IMR-90 (cell line): ENCODE results near the gene BMPER. TPM values are rescaled to one million over a fixed set of nuclear protein-coding genes. Genes with fewer than 3 reads are reported as not detected.

Source experiments
- ATAC-seq: fragments of 200-7000 bp; cut with Tn5 transposase; 2 replicates; pipeline ENCODE4 v1.9.1; 2020; ENCODE audit warnings: low read depth, mild to moderate bottlenecking, moderate library complexity
- BruUV-seq: library from RNA; stranded (reverse); fragments of 400-500 nt; replicated peaks from 2 replicates; lab custom pipeline; 2021; lab: Mats Ljungman, UMichigan
- CTCF ChIA-PET: fragments of 300-600 bp; formaldehyde crosslinking; extraction: SDS; loops from one replicate; lab custom pipeline; 2021; ENCODE audit warnings: antibody characterized with exemption; lab: Yijun Ruan, JAX
- POLR2A ChIA-PET: fragments of 300-600 bp; sonication (Branson Sonifier 250); formaldehyde crosslinking; loops from one replicate; lab custom pipeline; 2022; ENCODE audit warnings: antibody characterized with exemption; ENCODE audit not compliant: unreplicated experiment; lab: Charles Lee
- DNase-seq: peaks from one replicate; pipeline ENCODE4 v3.0.0; 2013
- H2AFZ ChIP-seq: replicated peaks from 2 replicates; pipeline ENCODE3; 2013; ENCODE audit warnings: low read length, mild to moderate bottlenecking; ENCODE audit not compliant: poor library complexity
- H2AK5ac ChIP-seq: 2 replicates; pipeline ENCODE4 v1.6.1; 2013; ENCODE audit warnings: low read depth, low read length, inconsistent platforms
- H2AK9ac ChIP-seq: replicated peaks from 2 replicates; pipeline ENCODE3; 2013; ENCODE audit warnings: mild to moderate bottlenecking, low read depth, low read length, moderate library complexity; ENCODE audit not compliant: poor library complexity
- H2BK120ac ChIP-seq: 2 replicates; pipeline ENCODE4 v1.6.1; 2013; ENCODE audit warnings: low read depth, low read length, inconsistent platforms
- H2BK15ac ChIP-seq: 3 replicates; pipeline ENCODE4 v1.6.1; 2013; ENCODE audit warnings: low read depth, low read length, inconsistent platforms
- H2BK20ac ChIP-seq: 2 replicates; pipeline ENCODE4 v1.6.1; 2013; ENCODE audit warnings: low read depth, mild to moderate bottlenecking, inconsistent platforms, low read length, moderate library complexity
- H2BK5ac ChIP-seq: 2 replicates; pipeline ENCODE4 v1.6.1; 2013; ENCODE audit warnings: mild to moderate bottlenecking, low read depth, low read length, inconsistent platforms; ENCODE audit not compliant: poor library complexity, severe bottlenecking
- H3K14ac ChIP-seq: replicated peaks from 2 replicates; pipeline ENCODE4 v1.6.1; 2013; ENCODE audit warnings: low read depth, low read length, inconsistent platforms
- H3K18ac ChIP-seq: 2 replicates; pipeline ENCODE4 v1.6.1; 2013; ENCODE audit warnings: low read depth, low read length, control low read depth
- H3K23ac ChIP-seq: 2 replicates; pipeline ENCODE4 v1.6.1; 2013; ENCODE audit warnings: low read depth, low read length, inconsistent platforms
- H3K27ac ChIP-seq: 2 replicates; pipeline ENCODE4 v1.5.1; 2013; ENCODE audit warnings: mild to moderate bottlenecking, control low read depth, low read length; ENCODE audit not compliant: insufficient read depth
- H3K27me3 ChIP-seq: 2 replicates; pipeline ENCODE4 v1.6.1; 2013; ENCODE audit warnings: low read length; ENCODE audit not compliant: control insufficient read depth, insufficient read depth
- H3K36me3 ChIP-seq: 2 replicates; pipeline ENCODE4 v1.6.1; 2013; ENCODE audit warnings: low read length, mixed read lengths; ENCODE audit not compliant: control insufficient read depth, insufficient read depth
- H3K4ac ChIP-seq: 2 replicates; pipeline ENCODE4 v1.6.1; 2013; ENCODE audit warnings: low read depth, low read length, inconsistent platforms
- H3K4me1 ChIP-seq: 2 replicates; pipeline ENCODE4 v1.6.1; 2013; ENCODE audit warnings: low read length, mixed read lengths; ENCODE audit not compliant: control insufficient read depth, insufficient read depth
- H3K4me2 ChIP-seq: 2 replicates; pipeline ENCODE4 v1.6.1; 2013; ENCODE audit warnings: low read depth, mild to moderate bottlenecking, control low read depth, low read length, moderate library complexity
- H3K4me3 ChIP-seq: 2 replicates; pipeline ENCODE4 v1.5.1; 2013; ENCODE audit warnings: low read depth, mild to moderate bottlenecking, control low read depth, low read length, moderate library complexity; ENCODE audit not compliant: insufficient read depth
- H3K56ac ChIP-seq: 2 replicates; pipeline ENCODE4 v1.6.1; 2013; ENCODE audit warnings: low read length, inconsistent platforms; ENCODE audit not compliant: insufficient read depth; ENCODE audit errors: extremely low read depth
- H3K79me1 ChIP-seq, 2 experiments: 2 replicates each; pipeline ENCODE4 v1.6.1; 2013; ENCODE audit warnings: low read length in 2 of 2, inconsistent platforms in 1 of 2, low read depth in 1 of 2
- H3K9ac ChIP-seq: 2 replicates; pipeline ENCODE4 v1.6.1; 2013; ENCODE audit warnings: low read depth, low read length, control low read depth
- H3K9me1 ChIP-seq: 2 replicates; pipeline ENCODE4 v1.6.1; 2013; ENCODE audit warnings: low read length, inconsistent platforms; ENCODE audit not compliant: insufficient read depth
- H3K9me3 ChIP-seq: 2 replicates; pipeline ENCODE4 v1.6.1; 2013; ENCODE audit warnings: low read length; ENCODE audit not compliant: control insufficient read depth, insufficient read depth
- H4K20me1 ChIP-seq: 2 replicates; pipeline ENCODE4 v1.6.1; 2013; ENCODE audit warnings: low read length, inconsistent platforms; ENCODE audit not compliant: insufficient read depth
- H4K5ac ChIP-seq: 2 replicates; pipeline ENCODE4 v1.6.1; 2013; ENCODE audit warnings: mild to moderate bottlenecking, low read depth, low read length, control low read depth
- H4K8ac ChIP-seq, 2 experiments: 2 replicates each; pipeline ENCODE4 v1.6.1; 2013; ENCODE audit warnings: low read depth in 2 of 2, low read length in 2 of 2, control low read depth in 1 of 2, inconsistent platforms in 1 of 2
- H4K91ac ChIP-seq: 2 replicates; pipeline ENCODE4 v1.6.1; 2013; ENCODE audit warnings: low read depth, low read length, inconsistent platforms; ENCODE audit not compliant: insufficient read depth
- MAZ ChIP-seq: IDR thresholded peaks from 2 replicates; pipeline ENCODE4 v1.6.1; 2012; ENCODE audit warnings: low read depth, mild to moderate bottlenecking, low read length, improper control_type of control experiment, moderate library complexity, borderline replicate concordance
- POLR2A ChIP-seq: IDR thresholded peaks from 2 replicates; pipeline ENCODE4 v1.6.1; 2012; ENCODE audit warnings: mild to moderate bottlenecking, low read depth, low read length
- RAD21 ChIP-seq: IDR thresholded peaks from 2 replicates; pipeline ENCODE4 v1.6.1; 2012; ENCODE audit warnings: low read length, improper control_type of control experiment
- WGBS, 2 experiments: methylation state at CpG; one replicate each; pipeline versions ENCODE4 v1.1.5 to v1.1.7; 2013; ENCODE audit warnings: missing lambda C conversion rate in 2 of 2; ENCODE audit not compliant: insufficient read length in 1 of 2; ENCODE audit errors: extremely low coverage in 2 of 2; 5-methylcytosine and 5-hydroxymethylcytosine counted together
- dilution Hi-C: fragments of 300-500 bp; cut with HindIII; formaldehyde crosslinking; loops from one replicate; pipeline ENCODE4 v1.14.3; 2018; ENCODE audit warnings: low sequenced_read_pairs; ENCODE audit not compliant: unreplicated experiment
- in situ Hi-C: fragments of 300-500 bp; cut with MboI; formaldehyde crosslinking; loops from 3 replicates; pipeline ENCODE4 v1.14.3; 2019; ENCODE audit warnings: low sequenced_read_pairs, inconsistent platforms, mixed read lengths
- intact Hi-C: fragments of 100-400 bp; cut with micrococcal nuclease; formaldehyde crosslinking; loops from 2 replicates; pipeline ENCODE4 v1.10.0; 2022
- polyA plus RNA-seq, 3 experiments: library from polyadenylated mRNA; depleted of rRNA; stranded (reverse); fragments of >200 nt; gene quantifications; 2 replicates each; pipeline ENCODE4 v1.2.3, GENCODE V29; 2012; ENCODE audit warnings: low replicate concordance in 1 of 3
- total RNA-seq: library from RNA; depleted of rRNA; stranded (reverse); fragments of >200 nt; gene quantifications from 2 replicates; pipeline ENCODE4 v1.2.3, GENCODE V29; 2012

BMPER gene
- total and polyA plus RNA-seq, 2 of the 4 experiments (the other 2 are of a cell fraction) = 6.2 to 7.9 TPM

GRCh38 chr7:33903791-33904680 lies 1.3 kb upstream of the BMPER start:
- Histone ChIP-seq H3K9ac (peak overlapping the region; percentile 88), H2BK120ac (peak overlapping the region; percentile 80), H3K36me3 (no peaks in the 10 kb centered on the region), H3K23ac (peak overlapping the region; percentile 50), H4K5ac (peak overlapping the region; percentile 80), H3K79me1 (no peaks in the 10 kb centered on the region), H2BK20ac (peak overlapping the region; percentile 53; the same call in 1 of the 2 replicates), H2AK9ac (peak overlapping the region; percentile 79), H3K4me3 (peak overlapping the region; percentile 70), H2BK15ac (peak overlapping the region; percentile 28; the same call in 2 of the 3 replicates), H4K91ac (peak overlapping the region; percentile 85; the same call in 1 of the 2 replicates), H2AFZ (peak overlapping the region; percentile 96), H3K27me3 (no peaks in the 10 kb centered on the region), H3K4me2 (peak overlapping the region; percentile 94), H3K4ac (peak overlapping the region; percentile 77), H2AK5ac (peak overlapping the region; percentile 76), H3K56ac (peak overlapping the region; percentile 46), H3K9me3 (no peaks in the 10 kb centered on the region), H3K18ac (peak overlapping the region; percentile 73), H3K4me1 (peaks cover 4% of the 10 kb centered on the region; the same call in 1 of the 2 replicates), H3K9me1 (no peaks in the 10 kb centered on the region), H3K14ac (peak overlapping the region; percentile 41), H4K20me1 (no peaks in the 10 kb centered on the region), H3K27ac (peak overlapping the region; percentile 74), H4K8ac (peak overlapping the region; percentile 62 to 65), H2BK5ac (peak overlapping the region; percentile 70)
- POLR2A ChIA-PET = interaction anchor here (0.6 kb wide), 2 partner anchors 224 to 1821 kb away, joined by 3 to 17 read pairs; no protein-coding TSS in a partner anchor
- ATAC-seq = peak; percentile 64
- CTCF ChIA-PET = interaction anchor here (0.6 to 1.9 kb wide), 9 partner anchors 9 to 660 kb away, joined by 3 to 7 read pairs (median 4); no protein-coding TSS in a partner anchor
- in situ Hi-C loops (no loop called here), intact Hi-C loops (loop anchor here (1.0 to 5.0 kb wide), 4 partner anchors 97 to 661 kb away; no protein-coding TSS in a partner anchor), dilution Hi-C loops (no loop called here)
- no TSS peak for BruUV-seq
- WGBS, 2 experiments = 0% methylated on average over 17 of the region's 56 CpGs; no CpG with 5 or more reads in 1 of the 2 experiments
- peak; percentile 45 for DNase-seq
- peak; percentile 36; the same call in 1 of the 2 replicates for TF ChIP-seq POLR2A
- TF ChIP-seq MAZ = peak; percentile 36; the same call in 1 of the 2 replicates
- TF ChIP-seq RAD21 = no peak
